ENCODE measurements around the gene OR51A2.

The OR51A2 gene

GRCh38 chr11:4916581-4916980 is 38.9 kb downstream of the OR51A2 start:
- CTCF ChIA-PET: interaction anchor here (1.1 to 3.3 kb wide), 4 partner anchors 10 to 22 kb away, joined by 3 to 11 read pairs (median 4); partner anchors contain the start of gene OR51A7
- TF ChIP-seq CTCF (IDR thresholded peaks at IDR 0.05; ENCODE audit: control extremely low read depth, extremely low read depth, low read depth, missing control alignments): no peak
- no peak for DNase-seq (ENCODE audit: extremely low spot score)
- POLR2A ChIA-PET: no interaction called here
